NCI-H446 treated with DMSO at 0.1 percent for 48 hours (cell line): ENCODE results near the gene QKI.
"Not testable (repeated sequence)": the region's sequence is repeated elsewhere in the genome, so short reads cannot be mapped to it uniquely, and the experiment has no call there.

ENCODE experiments used
- DNase-seq: peaks from one replicate; lab custom pipeline; 2025; lab: John Stamatoyannopoulos, UW

QKI gene

DNA sequence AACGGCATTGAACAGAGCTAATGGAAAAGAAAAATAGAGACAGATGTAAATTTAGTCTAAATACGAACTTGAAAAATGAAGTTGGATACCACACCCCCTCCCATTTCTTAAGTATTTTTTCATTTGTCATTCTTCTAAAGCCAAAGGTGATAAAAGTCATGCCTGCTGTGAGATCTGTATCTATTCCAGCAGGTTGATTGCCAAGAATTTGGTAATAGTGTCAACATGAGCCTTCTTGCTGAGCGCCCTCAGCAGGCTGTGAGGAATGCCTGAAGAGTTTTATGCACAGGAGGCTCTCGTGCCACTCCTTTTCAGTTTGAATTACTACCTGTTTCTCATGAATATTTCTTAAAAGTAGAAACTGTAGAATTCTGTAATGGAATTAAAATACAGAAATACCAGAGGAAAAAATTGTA, 165.4 kb downstream of the QKI start:
- no peak for DNase-seq

GRCh38 chr6:163580311-163581030, 166.0 kb downstream of the QKI start:
- DNase-seq = no peak

- no peak for DNase-seq
These were observed 169.0 kb downstream of the QKI start for GRCh38 chr6:163583558-163583957.

- DNase-seq = no peak
These were observed 171.5 kb downstream of the QKI start for GRCh38 chr6:163585932-163586437.

DNA sequence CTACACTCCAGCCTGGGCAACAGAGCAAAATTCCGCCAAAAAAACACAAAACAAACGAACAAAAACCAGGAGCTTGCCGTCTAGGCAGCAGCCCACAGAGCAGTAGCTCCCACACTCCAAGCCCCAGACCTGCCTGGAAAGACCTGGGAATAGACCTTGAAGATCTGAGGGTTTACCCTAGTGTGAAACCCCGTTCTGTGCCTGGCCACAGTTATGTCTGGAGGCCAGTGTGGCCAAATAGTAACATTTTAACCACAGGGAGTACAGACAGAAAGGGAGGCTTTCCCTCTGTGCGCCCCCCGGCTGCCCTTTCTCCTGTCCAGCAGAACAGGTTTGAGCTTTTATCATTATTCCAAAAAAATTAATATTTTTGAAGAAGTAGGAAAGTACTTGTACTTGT, 172.4 kb downstream of the QKI start:
- DNase-seq = no peak

- no peak for DNase-seq
These were observed 173.9 kb downstream of the QKI start for GRCh38 chr6:163588220-163588919.

- DNase-seq = no peak
These were observed 174.9 kb downstream of the QKI start for GRCh38 chr6:163589387-163589786.

- DNase-seq = not testable (repeated sequence)
These were observed 175.6 kb downstream of the QKI start for GRCh38 chr6:163590132-163590531.

- DNase-seq = no peak
These were observed 178.4 kb downstream of the QKI start for GRCh38 chr6:163592872-163593271.

GRCh38 chr6:163596174-163596573, 181.7 kb downstream of the QKI start:
- no peak for DNase-seq

DNA sequence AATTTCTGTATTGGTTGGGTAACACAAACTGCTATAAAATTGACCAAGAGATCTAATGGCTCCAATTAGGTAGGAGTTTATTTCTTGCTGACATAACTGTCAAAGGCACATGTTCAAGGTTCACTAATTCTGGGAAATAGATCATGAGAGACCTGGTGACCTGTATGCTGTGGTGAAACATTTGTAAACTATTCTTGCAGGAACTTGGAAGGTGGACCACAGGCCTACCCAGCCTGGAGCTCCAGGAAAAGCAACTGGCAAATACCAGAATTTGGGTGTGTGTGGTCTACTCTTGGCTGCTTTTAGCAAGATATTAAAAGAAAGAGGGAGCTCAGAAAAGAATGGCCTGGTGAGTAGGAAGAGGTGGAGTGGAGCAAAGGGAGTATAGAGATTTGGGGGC, 184.6 kb downstream of the QKI start:
- no peak for DNase-seq

DNA sequence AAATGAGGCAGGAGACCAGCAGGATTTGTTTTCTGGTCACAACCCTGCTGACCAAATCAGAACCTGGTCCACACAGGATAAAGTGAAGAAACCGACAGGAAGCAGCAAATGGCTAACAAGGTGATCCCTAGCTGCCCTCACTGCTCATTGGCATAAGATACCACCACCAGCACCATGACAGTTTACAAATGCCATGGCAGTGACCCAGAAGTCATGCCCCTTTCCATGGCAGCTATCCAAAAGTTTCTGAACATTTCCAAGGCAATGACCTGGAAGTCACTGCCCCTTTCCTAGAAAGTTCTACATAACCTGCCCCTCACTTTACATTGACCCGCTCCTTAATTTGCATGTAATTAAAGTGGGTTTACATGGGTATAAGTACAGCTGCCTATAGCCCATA, 185.2 kb downstream of the QKI start:
- no peak for DNase-seq

DNA sequence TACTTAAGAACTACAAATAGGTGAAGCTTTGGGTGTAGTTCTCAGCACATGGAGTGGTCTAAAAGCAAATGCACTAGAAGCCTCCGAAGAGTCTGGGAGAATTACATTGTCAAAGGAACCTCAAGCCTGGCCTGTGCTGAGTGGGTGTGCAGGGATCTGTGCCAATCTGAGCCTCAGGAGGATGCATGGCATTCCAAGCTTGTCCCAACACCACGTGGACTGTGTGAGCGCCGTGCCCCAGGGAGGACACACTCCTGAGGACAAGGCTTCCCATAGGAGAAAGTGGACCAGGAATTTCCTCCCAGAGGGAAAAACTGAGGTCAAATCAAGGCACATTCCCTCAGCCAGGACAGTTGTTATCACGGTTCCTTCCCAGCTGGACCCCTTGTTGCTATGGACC, 185.8 kb downstream of the QKI start:
- no peak for DNase-seq

GRCh38 chr6:163600781-163601180, 186.3 kb downstream of the QKI start:
- DNase-seq = no peak

GRCh38 chr6:163602851-163603250, 188.3 kb downstream of the QKI start:
- no peak for DNase-seq

DNA sequence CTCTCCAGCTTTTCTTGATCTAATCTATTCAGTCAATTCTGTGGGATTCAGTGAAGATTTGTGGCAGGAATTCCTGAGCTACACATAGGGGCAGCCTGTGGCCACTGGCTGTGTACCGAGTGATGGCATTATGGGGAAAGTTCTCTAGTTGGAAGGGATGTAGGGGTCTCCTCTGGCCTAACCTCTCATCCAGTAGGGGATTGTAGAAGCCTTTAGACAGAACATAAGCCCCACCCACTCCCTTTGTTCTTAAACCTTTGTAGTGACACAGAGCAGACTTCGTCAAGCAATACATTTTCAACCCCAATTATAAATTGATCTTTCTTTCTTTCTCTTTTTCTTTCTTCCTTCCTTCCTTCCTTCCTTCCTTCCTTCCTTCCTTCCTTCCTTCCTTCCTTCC, 188.9 kb downstream of the QKI start:
- no peak for DNase-seq

DNA sequence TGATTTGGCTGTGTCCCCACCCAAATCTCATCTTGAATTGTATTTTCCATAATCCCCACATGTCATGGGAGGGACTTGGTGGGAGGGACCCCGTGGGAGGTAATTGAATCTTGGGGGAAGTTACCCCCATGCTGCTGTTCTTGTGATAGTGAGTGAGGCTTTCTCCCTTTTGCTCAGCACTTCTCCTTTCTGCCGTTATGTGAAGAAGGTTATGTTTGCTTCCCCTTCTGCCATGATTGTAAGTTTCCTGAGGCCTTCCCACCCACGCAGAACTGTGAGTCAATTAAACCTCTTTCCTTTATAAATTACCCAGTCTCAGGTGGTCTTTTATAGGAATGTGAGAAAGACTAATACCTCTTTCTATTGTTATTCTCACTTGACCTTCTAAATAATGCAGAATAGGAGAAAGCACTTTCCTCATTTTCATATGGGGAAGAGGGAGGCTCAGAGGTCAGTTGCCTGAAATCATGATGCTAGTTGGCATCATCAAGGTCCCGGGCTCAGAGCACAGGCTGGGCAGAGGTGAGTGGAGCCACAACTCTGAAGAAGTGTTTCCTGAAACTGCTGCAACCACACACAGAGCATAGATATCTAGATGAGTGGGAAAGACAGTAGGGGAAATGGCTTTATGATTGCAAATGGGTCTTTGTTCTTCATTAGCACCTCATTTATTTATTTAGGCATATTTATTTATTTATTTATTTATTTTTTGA, 191.0 kb downstream of the QKI start:
- no peak for DNase-seq

- DNase-seq = no peak
These were observed 193.3 kb downstream of the QKI start for GRCh38 chr6:163607792-163608191.

GRCh38 chr6:163608204-163608644, 193.7 kb downstream of the QKI start:
- no peak for DNase-seq

DNA sequence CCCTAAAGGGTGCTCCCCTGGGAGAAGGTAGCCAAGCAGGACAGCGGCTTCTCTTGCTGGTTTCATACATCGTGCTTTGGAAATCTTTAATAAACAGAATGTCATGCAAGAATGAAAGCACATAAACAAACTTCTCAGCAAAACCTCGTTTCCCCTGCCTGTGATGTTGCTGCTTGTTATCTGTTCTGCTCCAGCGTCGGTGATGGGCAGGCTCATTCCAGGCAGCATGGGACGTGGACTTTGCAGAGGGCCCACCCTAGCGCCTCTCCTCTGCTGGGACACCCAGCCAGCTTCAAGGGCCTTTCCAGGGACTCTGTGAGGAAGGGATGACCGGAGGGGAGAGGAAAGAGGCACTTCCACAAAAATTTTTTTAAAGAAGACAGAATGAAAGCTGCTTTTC, 197.7 kb downstream of the QKI start:
- DNase-seq = no peak

DNA sequence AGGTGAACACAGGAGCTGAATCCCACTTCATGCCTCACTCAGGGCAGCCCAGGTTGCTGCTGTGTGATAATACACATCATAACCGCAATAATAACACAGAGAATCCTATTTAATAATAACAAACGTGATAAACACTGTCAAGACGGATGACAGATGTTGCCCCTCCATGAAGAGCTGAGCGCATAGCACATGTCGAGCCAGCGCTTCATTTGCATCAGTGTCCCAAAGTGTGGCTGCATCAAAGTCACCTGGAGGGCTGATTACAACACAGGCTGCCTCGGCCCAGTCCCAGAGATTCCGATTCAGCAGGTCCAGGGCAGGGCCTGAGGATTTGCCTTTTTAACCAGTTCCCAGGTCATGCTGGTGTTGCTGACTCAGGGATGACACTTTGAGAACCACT, 198.5 kb downstream of the QKI start:
- DNase-seq = no peak

GRCh38 chr6:163613668-163614067, 199.2 kb downstream of the QKI start:
- no peak for DNase-seq

GRCh38 chr6:163616452-163616851, 201.9 kb downstream of the QKI start:
- DNase-seq = no peak
